HG03108 (cell line): ENCODE measurements around the gene COL15A1.

Experiments used
- ATAC-seq: cut with Tn5 transposase; IDR thresholded peaks from one replicate; pipeline ENCODE4 v1.9.1; 2021; ENCODE audit warnings: moderate library complexity; ENCODE audit not compliant: unreplicated experiment

Gene COL15A1

GRCh38 chr9:99030092-99030511, 86.4 kb downstream of the COL15A1 start:
- ATAC-seq = no peak

- ATAC-seq = no peak
Observed at GRCh38 chr9:99030610-99031109, 87.0 kb downstream of the COL15A1 start.

GRCh38 chr9:99031319-99031718, 87.6 kb downstream of the COL15A1 start:
- ATAC-seq = no peak

GRCh38 chr9:99031994-99032393, 88.3 kb downstream of the COL15A1 start:
- no peak for ATAC-seq

GRCh38 chr9:99034149-99034548, 90.4 kb downstream of the COL15A1 start:
- no peak for ATAC-seq

GRCh38 chr9:99035313-99035712, 91.6 kb downstream of the COL15A1 start:
- no peak for ATAC-seq

- no peak for ATAC-seq
Observed at GRCh38 chr9:99037769-99038483, 94.2 kb downstream of the COL15A1 start.

GRCh38 chr9:99038484-99038820, 94.7 kb downstream of the COL15A1 start:
- ATAC-seq = no peak

- peak; percentile 69 for ATAC-seq
Observed at GRCh38 chr9:99039505-99040182, 95.9 kb downstream of the COL15A1 start.

- no peak for ATAC-seq
Observed at GRCh38 chr9:99040251-99040900, 96.7 kb downstream of the COL15A1 start.

GRCh38 chr9:99040911-99041582, 97.3 kb downstream of the COL15A1 start:
- ATAC-seq = no peak

- no peak for ATAC-seq
Observed at GRCh38 chr9:99041618-99042017, 97.9 kb downstream of the COL15A1 start.

GRCh38 chr9:99042620-99043019, 98.9 kb downstream of the COL15A1 start:
- ATAC-seq = no peak

GRCh38 chr9:99044827-99045226, 101.1 kb downstream of the COL15A1 start:
- ATAC-seq = no peak

- ATAC-seq = no peak
Observed at GRCh38 chr9:99046068-99046467, 102.4 kb downstream of the COL15A1 start.

GRCh38 chr9:99046542-99047071, 102.9 kb downstream of the COL15A1 start:
- ATAC-seq = no peak

- no peak for ATAC-seq
Observed at GRCh38 chr9:99049228-99049627, 105.5 kb downstream of the COL15A1 start.

GRCh38 chr9:99049641-99050040, 105.9 kb downstream of the COL15A1 start:
- no peak for ATAC-seq

GRCh38 chr9:99050292-99050911, 106.7 kb downstream of the COL15A1 start:
- ATAC-seq = no peak

- no peak for ATAC-seq
Observed at GRCh38 chr9:99050924-99051323, 107.2 kb downstream of the COL15A1 start.

GRCh38 chr9:99051406-99051805, 107.7 kb downstream of the COL15A1 start:
- ATAC-seq = no peak
